Peyer's patch (tissue), 4 donors: ENCODE data around the gene PNPLA5.

Experiments
- POLR2A ChIP-seq, 2 donors: fragments of 450-650 bp; IDR thresholded peaks; one replicate each; pipeline ENCODE4 v1.5.1; 2017; ENCODE audit warnings: antibody characterized with exemption in 2 of 2, mild to moderate bottlenecking in 2 of 2, moderate library complexity in 2 of 2
- TF ChIP-seq, protein P1 (sequence below), 6 experiments: fragments of 450-650 bp in 4 of 6; fragments of 200-600 bp in 2 of 6; sonication (generic) in 1 of 6; IDR thresholded peaks; one replicate each; pipeline ENCODE4 v1.5.1; 2017 to 2019; ENCODE audit warnings: antibody characterized with exemption in 6 of 6, mild to moderate bottlenecking in 3 of 6, moderate library complexity in 1 of 6

DNA sequence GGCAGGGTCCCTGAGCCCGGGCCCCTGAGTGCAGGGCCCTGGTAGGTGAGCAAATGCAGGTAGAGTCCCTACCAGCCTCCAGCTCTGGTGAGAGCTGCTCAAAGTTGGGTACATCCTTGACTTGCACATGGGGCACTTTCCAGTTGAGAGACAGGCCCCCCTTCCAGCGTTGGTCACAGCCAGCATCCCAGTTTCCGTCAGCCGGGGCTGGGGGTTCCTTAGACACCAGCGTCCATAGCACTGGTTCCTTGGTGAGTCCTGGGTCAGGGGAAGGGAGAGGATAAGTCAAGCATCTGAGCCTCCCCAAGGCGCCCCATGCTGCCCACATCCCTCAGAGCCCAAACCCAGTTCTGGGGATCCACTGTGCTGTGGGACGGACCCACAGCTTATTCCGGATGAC lies 5.6 kb downstream of the PNPLA5 start:
- TF ChIP-seq, protein P1, sequence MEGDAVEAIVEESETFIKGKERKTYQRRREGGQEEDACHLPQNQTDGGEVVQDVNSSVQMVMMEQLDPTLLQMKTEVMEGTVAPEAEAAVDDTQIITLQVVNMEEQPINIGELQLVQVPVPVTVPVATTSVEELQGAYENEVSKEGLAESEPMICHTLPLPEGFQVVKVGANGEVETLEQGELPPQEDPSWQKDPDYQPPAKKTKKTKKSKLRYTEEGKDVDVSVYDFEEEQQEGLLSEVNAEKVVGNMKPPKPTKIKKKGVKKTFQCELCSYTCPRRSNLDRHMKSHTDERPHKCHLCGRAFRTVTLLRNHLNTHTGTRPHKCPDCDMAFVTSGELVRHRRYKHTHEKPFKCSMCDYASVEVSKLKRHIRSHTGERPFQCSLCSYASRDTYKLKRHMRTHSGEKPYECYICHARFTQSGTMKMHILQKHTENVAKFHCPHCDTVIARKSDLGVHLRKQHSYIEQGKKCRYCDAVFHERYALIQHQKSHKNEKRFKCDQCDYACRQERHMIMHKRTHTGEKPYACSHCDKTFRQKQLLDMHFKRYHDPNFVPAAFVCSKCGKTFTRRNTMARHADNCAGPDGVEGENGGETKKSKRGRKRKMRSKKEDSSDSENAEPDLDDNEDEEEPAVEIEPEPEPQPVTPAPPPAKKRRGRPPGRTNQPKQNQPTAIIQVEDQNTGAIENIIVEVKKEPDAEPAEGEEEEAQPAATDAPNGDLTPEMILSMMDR (IDR thresholded peaks at IDR 0.05): no peak
- TF ChIP-seq POLR2A (IDR thresholded peaks at IDR 0.05): no peak
